GM12892 (cell line): ENCODE data around the gene BFSP2.
A peak's percentile ranks its signal among the peaks of the same experiment; 100 is the strongest.

Source experiments
- DNase-seq: peaks from one replicate; pipeline ENCODE4 v3.0.0; 2011; ENCODE audit not compliant: insufficient read length
- FAIRE-seq: peaks from 2 replicates; lab custom pipeline; 2011; peaks lifted over from hg19 to GRCh38; lab: Jason Lieb, UNC
- POLR2A ChIP-seq: IDR thresholded peaks from 2 replicates; pipeline ENCODE4 v1.6.1; 2011; ENCODE audit warnings: low read depth, low read length, control low read depth
- POLR2AphosphoS5 ChIP-seq: IDR thresholded peaks from 2 replicates; pipeline ENCODE4 v1.6.1; 2011; ENCODE audit warnings: low read depth, low read length, control low read depth
- TAF1 ChIP-seq: IDR thresholded peaks from 2 replicates; pipeline ENCODE4 v1.6.1; 2011; ENCODE audit warnings: low read depth, mild to moderate bottlenecking, control low read depth, low read length, borderline replicate concordance

BFSP2 gene

DNA sequence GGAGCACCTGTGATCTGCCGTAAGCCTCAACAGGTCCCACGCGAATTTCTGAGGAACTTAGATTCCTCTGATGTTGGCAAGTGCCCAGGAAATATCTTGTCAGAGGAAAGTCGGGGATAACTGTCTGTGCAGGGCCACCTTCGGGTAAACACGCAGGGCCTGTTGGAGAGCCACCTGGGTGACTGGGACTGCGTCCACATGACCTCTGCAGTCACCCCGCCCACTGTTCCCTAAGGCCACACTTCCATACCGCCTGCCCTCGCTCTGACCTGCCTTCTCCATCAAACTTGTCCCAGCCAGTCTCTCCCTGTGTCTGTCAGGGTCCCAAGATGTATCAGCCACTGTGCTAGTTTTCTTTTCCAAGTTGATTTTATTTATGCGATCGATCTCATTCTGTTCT, 28.7 kb downstream of the BFSP2 start:
- no peak for FAIRE-seq
- TF ChIP-seq POLR2AphosphoS5, result no peak
- no peak for TF ChIP-seq TAF1
- TF ChIP-seq POLR2A, result no peak
- no peak for DNase-seq

GRCh38 chr3:133429063-133429462, 29.2 kb downstream of the BFSP2 start:
- TF ChIP-seq POLR2AphosphoS5 (no peak), POLR2A (no peak), TAF1 (no peak)
- DNase-seq (no peak), FAIRE-seq (no peak)

- DNase-seq (no peak), FAIRE-seq (no peak)
- TF ChIP-seq POLR2A (no peak), POLR2AphosphoS5 (no peak), TAF1 (no peak)
Observed at GRCh38 chr3:133439563-133439962, 39.7 kb downstream of the BFSP2 start.

DNA sequence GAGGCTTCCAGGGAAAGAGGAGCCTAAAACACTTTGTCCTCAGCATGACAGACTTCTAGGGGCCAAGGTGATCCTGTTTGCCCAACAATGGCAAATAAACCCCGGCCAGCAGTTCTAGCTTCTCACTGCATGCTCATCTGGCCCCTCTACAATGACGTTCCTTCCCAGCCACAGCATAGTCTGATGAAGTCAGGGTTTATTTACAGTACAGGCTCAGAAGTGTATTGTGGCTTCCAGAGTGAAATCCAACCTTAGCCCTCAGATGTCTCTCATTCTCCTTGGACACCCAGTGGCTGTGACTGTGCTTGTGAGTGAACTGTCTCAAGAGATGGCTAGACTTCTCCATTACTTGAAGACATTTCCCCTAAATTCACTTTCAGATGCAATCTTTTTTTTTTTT, 40.8 kb downstream of the BFSP2 start:
- DNase-seq, result no peak
- TF ChIP-seq TAF1 (no peak), POLR2A (no peak), POLR2AphosphoS5 (no peak)
- FAIRE-seq, result no peak

DNA sequence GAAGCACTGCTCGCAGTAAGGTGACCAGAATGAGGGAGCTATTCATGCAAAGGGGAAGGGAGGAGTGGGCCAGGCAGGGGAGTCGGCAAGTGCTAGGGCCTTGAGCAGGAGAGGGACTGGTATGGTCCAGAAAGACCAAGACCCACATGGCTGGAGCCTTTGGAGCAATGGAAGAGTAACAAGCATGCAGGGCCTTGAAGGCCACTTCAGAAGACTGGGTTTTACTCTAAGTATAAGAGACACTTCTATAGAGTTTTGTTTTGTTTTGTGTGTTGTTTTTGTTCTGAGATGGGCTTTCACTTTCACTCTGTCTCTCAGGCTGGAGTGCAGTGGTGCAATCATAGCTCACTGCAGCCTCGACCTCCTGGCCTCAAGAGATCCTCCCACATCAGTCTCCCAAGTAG, 42.0 kb downstream of the BFSP2 start:
- no peak for TF ChIP-seq POLR2A
- TF ChIP-seq TAF1, result no peak
- TF ChIP-seq POLR2AphosphoS5, result no peak
- DNase-seq, result no peak
- peak; percentile 82 for FAIRE-seq

DNA sequence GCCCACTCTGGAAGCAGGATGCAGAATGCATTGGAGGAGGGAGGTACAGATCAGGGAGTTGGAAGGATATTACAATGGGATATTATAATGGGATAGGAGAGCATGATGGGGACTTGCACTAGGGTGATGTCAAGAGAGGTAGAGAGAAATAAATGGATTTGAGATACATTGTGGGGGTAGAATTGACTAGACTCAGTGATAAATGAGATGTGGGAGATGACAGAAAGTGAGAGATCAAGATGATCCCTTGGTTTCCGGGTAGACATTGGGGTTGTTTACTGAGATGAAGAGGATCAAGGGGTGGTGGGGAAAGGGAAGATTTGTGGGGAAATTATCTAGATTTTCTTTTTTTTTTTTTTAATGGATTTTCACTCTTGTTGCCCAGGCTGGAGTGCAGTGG, 42.7 kb downstream of the BFSP2 start:
- TF ChIP-seq POLR2A (no peak), POLR2AphosphoS5 (no peak), TAF1 (no peak)
- no peak for DNase-seq
- FAIRE-seq, result no peak

- DNase-seq (no peak), FAIRE-seq (peak; percentile 88)
- TF ChIP-seq POLR2AphosphoS5 (no peak), TAF1 (no peak)
Observed at GRCh38 chr3:133443649-133444422, 44.0 kb downstream of the BFSP2 start.

GRCh38 chr3:133444423-133444774, 44.5 kb downstream of the BFSP2 start:
- no peak for FAIRE-seq
- TF ChIP-seq POLR2A (no peak), TAF1 (no peak), POLR2AphosphoS5 (no peak)
- DNase-seq, result no peak

GRCh38 chr3:133445108-133445507, 45.3 kb downstream of the BFSP2 start:
- no peak for TF ChIP-seq TAF1
- TF ChIP-seq POLR2AphosphoS5, result no peak
- TF ChIP-seq POLR2A, result no peak
- peak; percentile 73 for FAIRE-seq
- no peak for DNase-seq

GRCh38 chr3:133447750-133448477, 48.1 kb downstream of the BFSP2 start:
- FAIRE-seq, result no peak
- TF ChIP-seq POLR2A, result no peak
- TF ChIP-seq TAF1, result no peak
- TF ChIP-seq POLR2AphosphoS5, result no peak
- DNase-seq, result no peak

GRCh38 chr3:133448478-133449122, 48.7 kb downstream of the BFSP2 start:
- DNase-seq, result peak; percentile 51
- peak; percentile 97 for FAIRE-seq

DNA sequence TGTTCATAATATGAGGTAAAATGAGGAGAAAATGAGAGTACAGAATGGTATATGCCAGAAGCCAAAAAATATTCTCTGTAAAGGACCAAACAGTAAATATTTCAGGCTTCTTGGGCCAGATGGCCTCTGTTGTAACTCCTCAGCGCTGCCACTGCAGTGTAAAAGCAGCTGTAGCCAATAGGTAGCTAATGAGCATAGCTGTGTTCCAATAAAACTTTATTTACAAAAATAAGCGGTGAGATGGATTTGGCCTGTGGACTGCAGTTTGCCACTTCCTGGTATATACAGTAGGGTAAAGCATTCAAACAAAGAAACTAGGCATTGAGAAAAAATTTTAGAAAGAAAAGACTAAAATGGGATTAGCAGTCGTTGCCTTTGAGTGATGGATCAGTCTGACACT, 51.5 kb downstream of the BFSP2 start:
- FAIRE-seq (no peak), DNase-seq (no peak)
- TF ChIP-seq POLR2A (no peak), POLR2AphosphoS5 (no peak), TAF1 (no peak)

More at GRCh38 chr3:133448478-133449122, 48.7 kb downstream of the BFSP2 start:
- peak; percentile 46; the same call in 1 of the 2 replicates for TF ChIP-seq POLR2AphosphoS5
- no peak for TF ChIP-seq TAF1
- TF ChIP-seq POLR2A, result peak; percentile 32; the same call in 1 of the 2 replicates
